NCI-H2107 treated with DMSO at 0.1 percent for 48 hours (cell line): ENCODE measurements around the gene PRSS56.

ENCODE experiments used
- DNase-seq: peaks from one replicate; lab custom pipeline; 2025; ENCODE audit not compliant: unreplicated experiment; lab: John Stamatoyannopoulos, UW

Gene PRSS56

GRCh38 chr2:232519581-232520438, at the start of gene PRSS56:
TSS of gene PRSS56 (plus strand) at chr2:232520388. CDS start at chr2:232520599, 211 bp downstream.
- no peak for DNase-seq

DNA sequence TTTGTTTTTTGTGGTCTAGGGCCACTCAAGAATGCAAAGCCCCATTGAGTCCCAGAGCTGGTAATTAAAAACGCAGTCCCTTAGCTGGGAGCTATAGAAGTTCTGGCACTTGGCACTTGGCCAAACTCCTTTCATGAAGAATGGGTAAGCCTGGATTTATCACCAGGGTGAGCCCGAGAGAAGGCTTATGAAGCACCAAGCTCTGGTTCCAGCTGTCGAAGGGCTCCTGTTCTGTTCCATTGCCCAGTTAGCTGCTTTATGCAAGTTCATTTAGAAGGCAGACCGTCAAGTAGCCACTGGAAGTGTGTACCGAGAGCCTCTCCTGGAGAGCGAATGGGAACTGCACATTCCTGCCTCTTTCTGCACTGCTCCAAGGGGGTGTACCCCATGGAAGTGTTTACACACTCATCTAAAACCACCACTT, 46.7 kb upstream of the PRSS56 start:
- no peak for DNase-seq

DNA sequence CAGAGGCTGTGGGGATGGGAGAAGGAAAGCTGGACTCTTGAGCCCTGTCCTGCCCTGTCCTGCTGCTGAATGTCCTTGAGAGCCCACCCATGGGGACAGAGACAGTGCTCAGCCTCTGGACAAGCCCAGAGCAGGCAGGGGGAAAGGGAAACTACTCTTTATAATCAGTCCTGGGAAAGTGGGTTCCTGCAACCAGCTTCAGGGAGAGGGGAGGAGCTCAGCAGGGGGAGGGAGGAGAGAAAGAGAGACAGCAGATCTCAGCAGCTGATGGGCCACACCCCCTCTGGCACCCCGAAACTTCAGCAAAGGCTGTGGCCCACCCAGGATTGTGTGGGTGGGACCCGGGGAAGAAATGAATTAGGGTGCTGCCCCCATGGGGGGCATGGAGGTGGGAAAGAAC, 44.1 kb upstream of the PRSS56 start:
- DNase-seq: no peak

- DNase-seq: no peak
Measured at GRCh38 chr2:232476791-232477190, 43.4 kb upstream of the PRSS56 start.

- no peak for DNase-seq
Measured at GRCh38 chr2:232477751-232478510, 42.3 kb upstream of the PRSS56 start.

GRCh38 chr2:232478571-232479340, 41.4 kb upstream of the PRSS56 start:
- DNase-seq: no peak

- no peak for DNase-seq
Measured at GRCh38 chr2:232479341-232480200, 40.6 kb upstream of the PRSS56 start.

GRCh38 chr2:232480201-232481190, 39.7 kb upstream of the PRSS56 start:
- no peak for DNase-seq

GRCh38 chr2:232481322-232482140, 38.7 kb upstream of the PRSS56 start:
- DNase-seq: no peak

DNA sequence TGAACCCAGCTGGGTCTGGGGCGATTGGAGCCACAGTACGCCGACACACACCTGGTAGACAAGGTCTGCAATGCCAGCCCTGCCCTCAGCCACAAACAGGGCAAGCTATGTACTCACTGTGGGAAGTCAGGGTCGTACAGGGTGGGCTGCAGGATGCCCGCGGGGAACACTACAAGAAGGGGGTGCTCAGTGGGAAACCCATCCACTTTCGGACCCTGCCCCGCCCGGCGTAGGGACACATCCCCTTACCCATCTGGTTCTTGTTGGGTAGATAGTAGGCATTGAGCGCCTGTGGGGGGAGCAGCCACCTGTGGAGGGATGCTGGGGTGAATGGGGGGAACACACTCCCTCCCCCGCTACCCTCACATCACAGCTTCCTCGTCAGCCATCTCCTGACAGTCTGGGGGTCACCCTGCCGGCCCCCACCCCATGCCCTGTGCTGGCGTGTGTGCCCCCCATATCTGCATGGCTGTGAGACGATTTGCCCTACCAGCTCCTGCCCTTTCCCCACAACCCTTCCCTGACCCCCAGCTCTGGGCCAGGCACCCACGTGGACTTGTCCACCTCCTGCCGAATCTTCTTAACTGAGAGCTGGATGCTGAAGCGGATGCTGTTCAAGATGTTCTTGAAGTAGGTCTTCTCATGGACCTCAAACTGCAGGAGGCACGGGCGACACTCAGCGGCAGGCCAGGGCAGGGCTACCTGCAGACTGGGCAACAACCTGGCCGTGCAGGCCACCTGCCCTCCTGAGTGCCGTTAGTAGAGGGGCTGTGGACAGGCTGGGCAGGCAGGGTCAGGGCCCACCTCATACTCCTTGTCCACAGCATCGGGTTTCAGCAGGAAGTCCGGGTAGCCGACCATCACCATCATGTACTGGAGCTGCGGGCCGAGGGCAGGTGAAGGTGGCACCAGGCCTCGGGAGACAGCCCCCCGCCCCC, 37.6 kb upstream of the PRSS56 start:
- DNase-seq: no peak

GRCh38 chr2:232483311-232483922, 36.8 kb upstream of the PRSS56 start:
- DNase-seq: no peak

GRCh38 chr2:232483923-232484627, 36.1 kb upstream of the PRSS56 start:
- no peak for DNase-seq

DNA sequence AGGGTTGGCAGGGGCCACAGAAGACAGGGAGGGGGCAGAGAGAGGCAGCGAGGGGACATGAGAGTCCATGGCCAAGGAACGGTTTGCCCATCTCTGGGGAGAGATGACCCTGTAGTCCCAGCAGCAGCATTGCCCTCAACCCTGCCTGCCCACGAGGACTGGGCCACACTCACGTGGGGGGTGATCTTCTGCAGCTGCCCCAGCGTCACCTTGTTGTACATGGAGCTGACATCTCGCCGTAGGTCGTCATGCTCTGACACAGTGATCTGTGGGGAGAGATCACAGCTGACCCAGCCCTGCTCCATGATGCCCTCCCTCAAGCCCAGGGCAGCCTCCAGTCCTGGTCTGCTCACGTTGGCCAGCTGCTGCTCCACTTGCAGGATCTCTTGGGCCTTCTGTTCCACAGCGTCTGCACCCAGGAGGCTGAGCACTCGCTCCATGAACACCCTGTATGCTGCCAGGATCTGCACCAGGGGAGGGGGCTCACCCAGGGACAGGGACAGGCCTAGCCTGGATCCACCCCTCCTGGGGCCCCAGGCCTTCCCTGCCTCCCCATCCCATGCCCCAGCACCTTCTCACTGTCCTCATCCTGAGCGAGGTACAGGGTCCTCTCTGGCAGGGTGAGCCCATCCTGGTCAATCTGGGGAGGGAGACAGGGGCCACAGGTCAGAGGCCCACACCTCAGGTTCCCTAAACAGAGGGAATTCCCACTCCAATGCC, 35.4 kb upstream of the PRSS56 start:
- DNase-seq: no peak

GRCh38 chr2:232485348-232485756, 34.8 kb upstream of the PRSS56 start:
- DNase-seq: no peak

DNA sequence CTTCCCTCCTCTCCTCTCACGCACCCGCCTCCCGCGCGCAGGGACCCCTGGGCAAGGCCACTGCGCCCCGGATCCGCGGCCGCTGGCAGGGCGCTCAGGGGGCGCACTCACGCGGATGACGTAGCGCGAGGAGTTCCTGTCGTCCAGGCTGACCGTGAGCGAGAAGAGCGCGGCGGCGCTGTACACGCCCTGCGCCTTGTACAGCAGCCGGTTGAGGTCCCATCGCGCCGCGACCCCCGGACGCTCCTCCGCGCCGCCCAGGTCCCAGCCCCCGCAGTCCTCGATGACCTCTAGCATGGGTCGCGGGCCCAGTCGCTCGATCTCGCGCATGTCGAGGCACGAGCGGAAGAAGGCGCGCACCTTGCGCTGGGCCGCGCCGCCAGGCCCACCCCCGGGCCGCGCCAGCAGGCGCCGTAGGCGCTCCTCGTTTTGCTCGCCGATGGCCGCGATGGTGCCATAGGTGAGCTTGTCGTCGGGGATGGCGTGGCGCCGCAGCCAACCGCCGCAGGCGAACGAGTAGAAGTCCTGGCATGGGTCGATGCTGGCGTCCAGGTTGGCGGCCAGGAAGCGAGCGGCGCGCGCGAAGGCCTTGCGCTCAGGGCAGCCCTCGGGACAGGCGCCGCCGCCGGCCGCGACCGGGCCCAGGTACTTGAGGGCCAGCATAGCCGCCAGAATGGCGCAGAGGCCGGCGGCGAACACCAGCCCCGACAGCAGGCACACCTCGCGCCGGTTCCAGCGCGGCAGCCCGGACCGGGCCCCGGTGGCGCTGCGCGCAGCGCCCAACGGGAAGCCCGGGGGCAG, 34.2 kb upstream of the PRSS56 start:
- no peak for DNase-seq
